HG03460 (cell line): ENCODE data around the gene TP53TG3E.
"Not testable (repeated sequence)": the region's sequence is repeated elsewhere in the genome, so short reads cannot be mapped to it uniquely, and the experiment has no call there.

Experiments used
- ATAC-seq: cut with Tn5 transposase; IDR thresholded peaks from one replicate; pipeline ENCODE4 v1.9.1; 2021; ENCODE audit not compliant: unreplicated experiment

TP53TG3E gene, protein sequence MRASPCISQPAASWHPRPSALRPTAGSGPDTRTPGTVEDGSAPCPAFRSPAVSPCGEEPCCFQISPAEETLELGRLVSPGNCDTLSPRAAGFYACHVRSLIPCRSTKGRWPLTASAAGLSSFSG

DNA sequence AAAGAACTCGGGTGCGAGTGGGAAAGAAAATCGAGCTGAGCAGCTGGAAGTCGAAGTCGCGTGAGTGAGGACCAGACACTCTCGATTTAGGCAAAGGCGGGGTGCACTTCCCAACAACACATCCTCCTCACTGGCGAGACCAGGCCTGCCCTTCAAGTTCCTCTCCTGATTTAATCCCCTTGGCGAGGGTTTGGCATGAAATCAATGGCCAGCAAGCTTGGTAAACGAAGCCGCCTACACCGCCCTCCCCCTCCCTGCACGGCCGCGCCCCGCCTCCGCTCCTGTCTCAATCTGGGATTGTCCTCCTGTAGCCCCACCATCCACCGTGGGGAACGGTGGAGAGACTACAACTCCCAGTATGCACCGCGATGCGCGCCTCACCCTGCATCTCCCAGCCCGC is at the start of gene TP53TG3E:
TSS of gene TP53TG3E (plus strand) at position 301 of the 400 bp plus-strand sequence. CDS start at position 369, 68 bp downstream.
- ATAC-seq: not testable (repeated sequence)

DNA sequence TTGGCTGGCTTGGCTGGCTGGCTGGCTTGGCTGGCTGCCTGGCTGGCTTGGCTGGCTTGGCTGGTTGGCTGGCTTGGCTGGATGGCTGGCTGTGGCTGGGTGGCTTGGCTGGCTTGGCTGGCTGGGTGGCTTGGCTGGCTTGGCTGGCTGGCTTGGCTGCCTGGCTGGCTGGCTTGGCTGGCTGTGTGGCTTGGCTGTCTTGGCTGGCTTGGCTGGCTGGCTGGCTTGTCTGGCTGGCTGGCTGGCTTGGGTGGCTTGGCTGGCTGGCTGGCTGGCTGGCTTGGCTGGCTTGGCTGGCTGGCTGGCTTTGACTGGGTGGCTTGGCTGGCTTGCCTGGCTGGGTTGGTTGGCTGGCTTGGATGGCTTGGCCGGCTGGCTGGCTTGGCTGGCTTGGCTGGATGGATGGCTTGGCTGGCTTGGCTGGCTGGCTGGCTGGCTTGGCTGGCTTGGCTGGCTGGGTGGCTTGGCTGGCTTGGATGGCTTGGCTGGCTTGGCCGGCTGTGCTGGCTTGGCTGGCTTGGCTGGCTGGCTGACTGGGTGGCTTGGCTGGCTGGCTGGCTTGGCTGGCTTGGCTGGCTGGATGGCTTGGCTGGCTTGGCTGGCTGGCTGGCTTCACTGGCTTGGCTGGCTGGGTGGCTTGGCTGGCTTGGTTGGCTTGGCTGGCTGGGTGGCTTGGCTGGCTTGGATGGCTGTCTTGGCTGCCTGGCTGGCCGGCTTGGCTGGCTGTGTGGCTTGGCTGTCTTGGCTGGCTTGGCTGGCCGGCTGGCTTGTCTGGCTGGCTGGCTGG is 32.3 kb downstream of the TP53TG3E start:
- not testable (repeated sequence) for ATAC-seq

GRCh38 chr16:33337627-33338542 is 33.8 kb downstream of the TP53TG3E start:
- ATAC-seq: not testable (repeated sequence)

GRCh38 chr16:33338543-33338951 is 34.4 kb downstream of the TP53TG3E start:
- not testable (repeated sequence) for ATAC-seq

DNA sequence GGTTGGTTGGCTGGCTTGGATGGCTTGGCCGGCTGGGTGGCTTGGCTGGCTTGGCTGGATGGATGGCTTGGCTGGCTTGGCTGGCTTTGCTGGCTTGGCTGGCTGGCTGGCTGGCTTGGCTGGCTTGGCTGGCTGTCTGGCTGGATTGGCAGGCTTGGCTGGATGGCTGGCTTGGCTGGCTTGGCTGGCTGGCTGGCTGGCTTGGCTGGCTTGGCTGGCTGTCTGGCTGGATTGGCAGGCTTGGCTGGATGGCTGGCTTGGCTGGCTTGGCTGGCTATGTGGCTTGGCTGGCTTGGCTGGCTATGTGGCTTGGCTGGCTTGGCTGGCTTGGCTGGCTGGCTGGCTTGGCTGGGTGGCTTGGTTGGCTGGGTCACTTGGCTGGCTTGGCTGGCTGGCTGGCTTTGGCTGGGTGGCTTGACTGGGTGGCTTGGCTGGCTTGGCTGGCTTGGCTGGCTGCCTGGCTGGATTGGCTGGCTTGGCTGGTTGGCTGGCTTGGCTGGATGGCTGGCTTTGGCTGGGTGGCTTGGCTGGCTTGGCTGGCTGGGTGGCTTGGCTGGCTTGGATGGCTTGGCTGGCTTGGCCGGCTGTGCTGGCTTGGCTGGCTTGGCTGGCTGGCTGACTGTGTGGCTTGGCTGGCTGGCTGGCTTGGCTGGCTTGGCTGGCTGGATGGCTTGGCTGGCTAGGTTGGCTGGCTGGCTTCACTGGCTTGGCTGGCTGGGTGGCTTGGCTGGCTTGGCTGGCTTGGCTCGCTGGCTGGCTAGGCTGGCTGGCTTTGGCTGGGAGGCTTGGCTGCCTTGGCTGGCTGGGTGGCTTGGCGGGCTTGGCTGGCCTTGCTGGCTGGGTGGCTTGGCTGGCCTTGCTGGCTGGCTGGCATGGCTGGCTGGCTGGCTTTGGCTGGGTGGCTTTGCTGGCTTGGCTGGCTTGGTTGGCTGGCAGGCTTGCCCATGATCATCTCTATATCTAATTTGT is 35.3 kb downstream of the TP53TG3E start:
- ATAC-seq: not testable (repeated sequence)
